Head of caudate nucleus (tissue), 42 donors: Measurements from ENCODE around the gene FUCA2.
"Not testable (repeated sequence)": the region's sequence is repeated elsewhere in the genome, so short reads cannot be mapped to it uniquely, and the experiment has no call there.

Source experiments
- DNase-seq, 42 donors: peaks; one replicate each; pipeline versions ENCODE4 v3.0.0 to v3.0.0-alpha.2; 2020 to 2021; ENCODE audit warnings: mixed read lengths in 7 of 42
- intact Hi-C: fragments of 100-400 bp; cut with DNase I; formaldehyde crosslinking; loops from one replicate; pipeline ENCODE4 v1.15.0; 2022

Gene FUCA2

GRCh38 chr6:143450453-143451371, 60.8 kb downstream of the FUCA2 start, which contains the start of the genes ADAT2 and PEX3:
Gene ADAT2, minus strand, starts transcription at chr6:143450695. Its CDS starts 37 bp downstream, at chr6:143450658.
Gene PEX3, plus strand, starts transcription at chr6:143450805. Its CDS starts 238 bp downstream, at chr6:143451043.
- intact Hi-C loops = no loop called here

GRCh38 chr6:143449714-143450452, 61.6 kb downstream of the FUCA2 start:
- peak in 18 of 42 donors; percentile 2 to 63 (median 16) for DNase-seq
- intact Hi-C loops = no loop called here

More at GRCh38 chr6:143450453-143451371, 60.8 kb downstream of the FUCA2 start, which contains the start of the genes ADAT2 and PEX3:
- DNase-seq = peak; percentile 81 to 96 (median 92)

- intact Hi-C loops = no loop called here
- DNase-seq = no peak
Observed at GRCh38 chr6:143449082-143449713, 62.3 kb downstream of the FUCA2 start.

GRCh38 chr6:143447865-143448264, 63.7 kb downstream of the FUCA2 start:
- DNase-seq, intact Hi-C loops: not testable (repeated sequence)
